HG03175 (cell line): ENCODE data around the gene YRDC.
"Not testable (repeated sequence)": the region's sequence is repeated elsewhere in the genome, so short reads cannot be mapped to it uniquely, and the experiment has no call there.

Experiments
- ATAC-seq: cut with Tn5 transposase; IDR thresholded peaks from one replicate; pipeline ENCODE4 v1.9.1; 2021; ENCODE audit warnings: mild to moderate bottlenecking, moderate library complexity; ENCODE audit not compliant: unreplicated experiment

Gene YRDC

GRCh38 chr1:37776946-37777516 is 31.0 kb downstream of the YRDC start:
- no peak for ATAC-seq

GRCh38 chr1:37771440-37771839 is 36.6 kb downstream of the YRDC start:
- ATAC-seq, result not testable (repeated sequence)

GRCh38 chr1:37767488-37767887 is 40.5 kb downstream of the YRDC start:
- no peak for ATAC-seq

- no peak for ATAC-seq
Observed at GRCh38 chr1:37765916-37766664, 41.9 kb downstream of the YRDC start.

- ATAC-seq, result no peak
Observed at GRCh38 chr1:37764888-37765441, 43.0 kb downstream of the YRDC start, which contains the start of gene EPHA10. Gene EPHA10, minus strand, starts transcription at chr1:37765120. Its CDS starts 54 bp downstream, at chr1:37765066.

GRCh38 chr1:37764414-37764825 is 43.6 kb downstream of the YRDC start:
- no peak for ATAC-seq

GRCh38 chr1:37763791-37764413 is 44.1 kb downstream of the YRDC start:
- ATAC-seq, result no peak

- ATAC-seq, result no peak
Observed at GRCh38 chr1:37762516-37762915, 45.5 kb downstream of the YRDC start.

GRCh38 chr1:37761416-37762095 is 46.5 kb downstream of the YRDC start:
- ATAC-seq, result no peak

GRCh38 chr1:37759451-37759850 is 48.6 kb downstream of the YRDC start:
- ATAC-seq, result no peak

- no peak for ATAC-seq
Observed at GRCh38 chr1:37755951-37756560, 52.0 kb downstream of the YRDC start.

- ATAC-seq, result no peak
Observed at GRCh38 chr1:37755290-37755689, 52.7 kb downstream of the YRDC start.

- ATAC-seq, result no peak
Observed at GRCh38 chr1:37753473-37754321, 54.3 kb downstream of the YRDC start.
